Measurements from ENCODE around the gene CCL23. TPM values are rescaled to one million over a fixed set of nuclear protein-coding genes. Genes with fewer than 3 reads are reported as not detected.
"Not testable (repeated sequence)": the region's sequence is repeated elsewhere in the genome, so short reads cannot be mapped to it uniquely, and the experiment has no call there.

The CCL23 gene
- total RNA-seq, 1 experiment from 2014 or later = not detected

- peaks cover 5% of the 10 kb centered on the region for H3K36me3 Mint-ChIP-seq (ENCODE audit: insufficient read depth, unreplicated experiment)
- ChIA-PET POLR2A (no interaction called here), CTCF (interaction anchor here (0.8 kb wide), 1 partner anchor 447 kb away, joined by 3 read pairs; no protein-coding TSS in a partner anchor)
- peaks cover 68% of the 10 kb centered on the region for H3K27me3 Mint-ChIP-seq (ENCODE audit: insufficient read depth, unreplicated experiment)
- H3K9me3 Mint-ChIP-seq (ENCODE audit: unreplicated experiment) = no peaks in the 10 kb centered on the region
- TF ChIP-seq CTCF (IDR thresholded peaks at IDR 0.05; ENCODE audit: unreplicated experiment) = no peak
- intact Hi-C loops (cut with micrococcal nuclease) = loop anchor here (10.0 kb wide), 1 partner anchor 118 kb away; no protein-coding TSS in a partner anchor
- DNase-seq (ENCODE audit: unreplicated experiment) = no peak
- BruUV-seq (replicated peaks) = no TSS peak
- H3K27ac Mint-ChIP-seq (ENCODE audit: low read depth, unreplicated experiment) = no peak overlapping the region
- no peak overlapping the region for H3K4me3 Mint-ChIP-seq (ENCODE audit: unreplicated experiment)
- H3K4me1 Mint-ChIP-seq (ENCODE audit: insufficient read depth, unreplicated experiment) = no peaks in the 10 kb centered on the region
Observed at GRCh38 chr17:36016555-36016954, 1.2 kb downstream of the CCL23 start.

GRCh38 chr17:36015895-36016294 is 1.9 kb downstream of the CCL23 start:
- POLR2A ChIA-PET; BruUV-seq (replicated peaks); DNase-seq (ENCODE audit: unreplicated experiment); H3K4me1 Mint-ChIP-seq (ENCODE audit: insufficient read depth, unreplicated experiment); H3K36me3 Mint-ChIP-seq (ENCODE audit: insufficient read depth, unreplicated experiment); CTCF ChIA-PET; H3K9me3 Mint-ChIP-seq (ENCODE audit: unreplicated experiment); H3K4me3 Mint-ChIP-seq (ENCODE audit: unreplicated experiment); H3K27ac Mint-ChIP-seq (ENCODE audit: low read depth, unreplicated experiment): not testable (repeated sequence)
- peaks cover 68% of the 10 kb centered on the region for H3K27me3 Mint-ChIP-seq (ENCODE audit: insufficient read depth, unreplicated experiment)
- intact Hi-C loops (cut with micrococcal nuclease) = loop anchor here (10.0 kb wide), 1 partner anchor 119 kb away; no protein-coding TSS in a partner anchor

- intact Hi-C loops (cut with micrococcal nuclease) = loop anchor here (10.0 kb wide), 1 partner anchor 120 kb away; no protein-coding TSS in a partner anchor
- Mint-ChIP-seq H3K4me3 (ENCODE audit: unreplicated experiment) (no peak overlapping the region), H3K9me3 (ENCODE audit: unreplicated experiment) (no peaks in the 10 kb centered on the region), H3K27ac (ENCODE audit: low read depth, unreplicated experiment) (no peak overlapping the region), H3K4me1 (ENCODE audit: insufficient read depth, unreplicated experiment) (no peaks in the 10 kb centered on the region), H3K27me3 (ENCODE audit: insufficient read depth, unreplicated experiment) (peaks cover 68% of the 10 kb centered on the region), H3K36me3 (ENCODE audit: insufficient read depth, unreplicated experiment) (peaks cover 5% of the 10 kb centered on the region)
- ChIA-PET POLR2A (no interaction called here), CTCF (no interaction called here)
- BruUV-seq (replicated peaks) = no TSS peak
- TF ChIP-seq CTCF (IDR thresholded peaks at IDR 0.05; ENCODE audit: unreplicated experiment) = no peak
- DNase-seq (ENCODE audit: unreplicated experiment) = no peak
Observed at GRCh38 chr17:36014946-36015345, 2.8 kb downstream of the CCL23 start.

- H3K4me3 Mint-ChIP-seq (ENCODE audit: unreplicated experiment) = no peak overlapping the region
- POLR2A ChIA-PET = no interaction called here
- intact Hi-C loops (cut with micrococcal nuclease) = loop anchor here (10.0 kb wide), 1 partner anchor 124 kb away; no protein-coding TSS in a partner anchor
- no peak for TF ChIP-seq CTCF (IDR thresholded peaks at IDR 0.05; ENCODE audit: unreplicated experiment)
- no peaks in the 10 kb centered on the region for H3K4me1 Mint-ChIP-seq (ENCODE audit: insufficient read depth, unreplicated experiment)
- peaks cover 53% of the 10 kb centered on the region for H3K27me3 Mint-ChIP-seq (ENCODE audit: insufficient read depth, unreplicated experiment)
- CTCF ChIA-PET = interaction anchor here (0.6 kb wide), 1 partner anchor 123 kb away, joined by 3 read pairs; no protein-coding TSS in a partner anchor
- H3K27ac Mint-ChIP-seq (ENCODE audit: low read depth, unreplicated experiment) = no peak overlapping the region
- no TSS peak for BruUV-seq (replicated peaks)
- DNase-seq (ENCODE audit: unreplicated experiment) = no peak
- no peaks in the 10 kb centered on the region for H3K36me3 Mint-ChIP-seq (ENCODE audit: insufficient read depth, unreplicated experiment)
- no peaks in the 10 kb centered on the region for H3K9me3 Mint-ChIP-seq (ENCODE audit: unreplicated experiment)
Observed at GRCh38 chr17:36011201-36011600, 6.6 kb downstream of the CCL23 start.

Measured in MCF 10A (cell line).